NCI-H82 (cell line): ENCODE data around the gene C9orf50.
A peak's percentile ranks its signal among the peaks of the same experiment; 100 is the strongest.
"Not testable (repeated sequence)": the region's sequence is repeated elsewhere in the genome, so short reads cannot be mapped to it uniquely, and the experiment has no call there.

ENCODE experiments used
- DNase-seq: peaks from one replicate; lab custom pipeline; 2025; lab: John Stamatoyannopoulos, UW

The C9orf50 gene, protein sequence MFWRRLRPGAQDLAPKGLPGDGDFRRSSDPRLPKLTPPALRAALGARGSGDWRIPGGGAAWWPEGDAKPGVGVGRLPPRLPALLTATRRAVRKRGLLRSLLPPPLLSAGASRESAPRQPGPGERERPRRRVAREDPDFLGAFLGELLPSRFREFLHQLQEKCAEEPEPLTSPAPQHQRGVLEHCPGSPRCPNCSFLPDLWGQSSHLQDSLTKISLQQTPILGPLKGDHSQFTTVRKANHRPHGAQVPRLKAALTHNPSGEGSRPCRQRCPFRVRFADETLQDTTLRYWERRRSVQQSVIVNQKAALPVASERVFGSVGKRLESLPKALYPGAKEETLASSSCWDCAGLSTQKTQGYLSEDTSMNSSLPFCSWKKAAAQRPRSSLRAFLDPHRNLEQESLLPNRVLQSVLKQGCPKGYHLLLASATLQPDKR

DNA sequence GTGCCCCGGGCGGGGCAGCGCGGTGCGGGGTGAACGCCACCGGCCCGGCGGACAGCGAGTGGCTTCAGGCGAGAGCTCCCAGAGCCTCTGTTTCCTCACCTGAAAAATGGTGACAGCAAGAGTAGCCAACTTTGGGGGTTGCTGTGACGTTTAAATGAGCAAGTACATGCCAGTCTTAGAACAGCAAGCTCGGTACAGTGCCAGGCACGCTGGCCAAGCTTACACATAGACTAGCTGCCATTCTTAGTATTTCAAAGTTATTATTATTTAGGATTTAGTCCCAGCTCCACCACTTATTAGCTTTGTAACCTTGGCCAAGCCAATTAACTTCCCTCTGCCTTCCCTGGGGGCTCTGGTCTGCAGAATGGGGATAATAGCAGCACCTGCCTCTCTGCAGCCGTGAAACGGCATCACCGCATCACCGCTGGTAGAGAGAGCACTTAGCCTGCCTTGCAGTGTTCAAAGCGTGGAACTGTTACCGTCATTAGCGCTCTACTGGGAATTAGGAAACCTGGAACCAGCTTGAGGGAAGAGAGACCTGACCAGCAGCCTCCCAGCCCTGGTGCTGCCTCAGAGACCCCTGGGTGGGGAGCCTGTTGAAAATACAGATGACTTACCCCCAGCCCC is at the start of gene C9orf50:
Gene C9orf50, minus strand, starts transcription at position 433 of the 627 bp plus-strand sequence. CDS start 527 bp downstream, outside the sequence.
- DNase-seq, result peak; percentile 74

DNA sequence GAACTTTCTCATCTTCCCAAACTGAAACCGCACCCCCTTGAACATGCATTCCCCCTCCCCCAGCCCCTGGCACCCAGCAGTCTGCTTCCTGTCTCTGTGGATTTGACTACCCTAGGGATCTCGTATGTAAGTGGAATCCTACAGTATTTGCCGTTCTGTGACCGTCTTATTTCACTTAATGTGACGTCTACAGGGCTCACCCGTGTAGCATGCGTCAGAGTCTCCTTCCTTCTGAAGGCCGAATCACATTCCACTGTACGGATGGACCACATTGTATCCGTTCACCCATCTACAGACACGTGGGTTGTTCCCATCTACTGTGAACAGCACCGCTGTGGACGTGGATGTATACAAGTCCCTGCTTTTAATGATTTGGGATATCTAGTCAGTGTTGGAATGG is 49.0 kb upstream of the C9orf50 start:
- no peak for DNase-seq

DNA sequence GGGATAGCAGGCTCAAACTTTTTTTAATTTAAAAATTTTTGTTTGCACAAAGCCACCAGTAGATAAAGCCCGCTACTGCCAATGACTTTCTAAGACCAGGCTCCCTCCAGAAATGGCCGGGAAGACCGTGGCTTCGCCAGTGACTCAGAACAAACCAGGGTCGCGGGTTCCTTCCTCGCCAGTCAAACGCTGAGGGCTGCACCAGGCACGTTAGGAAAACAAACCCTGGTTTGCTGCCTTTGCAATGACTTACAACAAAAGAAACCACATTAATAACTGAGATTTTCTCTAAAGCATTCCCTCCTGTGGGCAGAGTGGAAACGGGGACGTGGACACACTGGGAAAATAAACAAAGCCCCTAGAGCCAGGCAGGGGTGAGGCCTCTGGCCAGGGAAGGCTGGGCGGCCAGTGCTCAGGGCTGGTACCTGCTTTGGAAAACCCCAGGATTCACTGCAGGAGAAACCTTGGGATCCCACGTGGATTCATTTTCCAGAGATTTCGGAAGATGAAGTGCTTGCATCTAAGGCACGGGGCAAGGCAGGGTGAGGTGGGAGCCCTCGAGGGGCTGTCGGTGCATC is 48.3 kb upstream of the C9orf50 start:
- DNase-seq, result no peak

DNA sequence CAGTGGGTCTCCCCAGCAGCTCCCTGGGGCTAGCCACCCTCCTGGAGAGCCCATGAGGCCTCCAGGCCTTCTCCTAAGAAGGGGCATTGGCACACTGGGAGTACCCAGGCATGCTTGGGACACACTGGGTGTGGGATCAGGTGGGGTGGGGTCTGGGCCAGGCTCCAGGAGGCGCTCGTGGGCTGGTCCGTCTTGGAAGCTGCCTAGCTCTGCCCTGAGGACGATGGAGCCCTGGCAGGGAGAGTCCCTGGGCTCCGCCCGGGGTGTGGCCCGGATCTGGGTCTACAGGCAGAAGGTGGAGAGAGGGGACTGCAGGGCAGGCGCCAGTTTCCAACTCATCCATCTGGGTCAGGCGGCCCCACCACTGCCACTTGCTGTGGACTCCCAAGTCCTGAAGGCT is 46.9 kb upstream of the C9orf50 start:
- DNase-seq, result no peak

DNA sequence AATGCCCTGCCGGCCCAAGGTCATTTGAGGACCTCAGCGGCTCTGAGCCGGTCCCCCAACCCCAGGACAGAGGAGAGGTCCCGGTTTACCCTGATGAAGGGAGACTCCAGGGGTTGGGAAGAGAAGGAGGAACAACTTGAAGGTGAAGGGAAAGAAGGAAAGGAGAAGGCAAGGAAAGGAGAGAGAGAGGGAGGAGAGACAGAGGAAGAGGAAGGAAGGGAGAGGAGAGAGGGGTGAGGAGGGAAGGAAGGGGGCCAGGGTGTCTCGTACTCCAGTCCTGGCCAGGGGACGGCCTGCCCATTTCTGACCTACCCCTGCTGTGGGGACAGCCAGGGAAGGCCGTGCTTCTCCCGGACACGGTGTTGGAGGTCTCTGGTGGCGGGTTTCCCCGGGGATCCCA is 46.5 kb upstream of the C9orf50 start:
- no peak for DNase-seq

DNA sequence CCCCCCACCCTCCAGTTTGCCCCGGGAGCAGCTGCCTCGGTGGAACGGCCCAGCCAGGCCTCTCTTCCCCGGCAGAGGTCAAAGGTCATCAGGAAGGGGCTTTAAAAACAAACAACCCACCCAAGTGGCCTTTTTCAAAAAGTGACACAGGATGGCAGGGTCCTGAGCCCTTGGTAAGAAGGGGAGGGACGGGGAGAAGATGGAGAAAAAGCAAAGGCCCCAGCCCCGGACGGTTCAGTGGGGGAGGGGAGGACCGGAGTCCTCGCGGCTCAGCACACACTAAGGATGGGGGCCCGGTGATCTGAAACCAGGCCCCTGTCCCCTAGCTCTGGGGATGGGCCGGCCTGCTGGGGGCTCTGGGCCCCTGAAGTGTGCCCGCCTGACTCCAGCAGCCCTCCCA is 45.7 kb upstream of the C9orf50 start:
- DNase-seq, result no peak

DNA sequence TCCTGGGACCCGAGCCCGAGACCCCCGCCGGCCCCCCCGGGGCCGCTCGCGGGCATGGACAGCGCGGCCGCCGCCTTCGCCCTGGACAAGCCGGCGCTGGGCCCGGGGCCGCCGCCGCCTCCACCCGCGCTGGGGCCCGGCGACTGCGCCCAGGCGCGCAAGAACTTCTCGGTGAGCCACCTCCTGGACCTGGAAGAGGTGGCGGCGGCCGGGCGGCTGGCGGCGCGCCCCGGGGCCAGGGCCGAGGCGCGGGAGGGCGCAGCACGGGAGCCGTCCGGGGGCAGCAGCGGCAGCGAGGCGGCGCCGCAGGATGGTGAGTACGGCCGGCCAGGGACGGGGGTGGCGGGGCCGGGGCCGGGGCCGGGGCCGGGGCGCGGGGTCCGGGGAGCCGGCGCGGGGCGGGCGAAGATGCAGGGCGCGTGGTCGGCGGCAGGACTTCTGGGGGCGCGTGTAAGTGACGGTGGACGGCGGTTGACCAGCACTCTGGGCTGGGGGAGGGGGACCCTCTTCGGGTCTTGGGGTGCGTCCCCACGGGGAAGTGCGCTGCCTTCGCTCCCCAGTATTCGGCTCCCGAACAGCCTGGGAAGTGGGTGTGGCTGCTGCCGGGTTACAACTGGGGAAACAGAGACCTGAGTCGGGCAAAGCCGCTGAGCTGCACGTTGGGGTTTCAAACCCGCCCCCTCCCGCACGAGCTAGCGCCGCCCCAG is 45.1 kb upstream of the C9orf50 start:
- DNase-seq, result no peak

DNA sequence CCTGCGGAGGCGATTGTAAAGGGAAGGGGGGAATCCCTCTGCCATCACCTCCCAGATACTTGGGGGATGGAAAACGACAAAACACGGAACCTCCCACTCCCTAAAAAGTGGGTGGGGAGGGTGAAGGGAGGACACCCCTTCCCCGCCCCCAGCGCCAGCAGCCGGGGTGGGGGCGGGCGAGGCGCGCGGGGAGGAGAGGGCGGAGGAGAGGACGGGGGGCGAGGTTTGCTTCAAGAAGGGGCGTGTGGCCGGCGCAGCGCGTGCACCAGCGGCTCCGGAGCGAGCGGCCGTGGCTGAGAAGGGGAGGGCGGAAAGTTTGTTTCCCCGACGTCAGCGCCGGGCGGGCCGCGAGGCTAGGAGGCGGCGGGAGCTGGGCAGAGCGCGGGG is 44.5 kb upstream of the C9orf50 start, which contains the start of gene PRRX2:
Gene PRRX2, plus strand, starts transcription at position 259 of the 387 bp plus-strand sequence. CDS start 221 bp downstream, outside the sequence.
- peak; percentile 36 for DNase-seq

DNA sequence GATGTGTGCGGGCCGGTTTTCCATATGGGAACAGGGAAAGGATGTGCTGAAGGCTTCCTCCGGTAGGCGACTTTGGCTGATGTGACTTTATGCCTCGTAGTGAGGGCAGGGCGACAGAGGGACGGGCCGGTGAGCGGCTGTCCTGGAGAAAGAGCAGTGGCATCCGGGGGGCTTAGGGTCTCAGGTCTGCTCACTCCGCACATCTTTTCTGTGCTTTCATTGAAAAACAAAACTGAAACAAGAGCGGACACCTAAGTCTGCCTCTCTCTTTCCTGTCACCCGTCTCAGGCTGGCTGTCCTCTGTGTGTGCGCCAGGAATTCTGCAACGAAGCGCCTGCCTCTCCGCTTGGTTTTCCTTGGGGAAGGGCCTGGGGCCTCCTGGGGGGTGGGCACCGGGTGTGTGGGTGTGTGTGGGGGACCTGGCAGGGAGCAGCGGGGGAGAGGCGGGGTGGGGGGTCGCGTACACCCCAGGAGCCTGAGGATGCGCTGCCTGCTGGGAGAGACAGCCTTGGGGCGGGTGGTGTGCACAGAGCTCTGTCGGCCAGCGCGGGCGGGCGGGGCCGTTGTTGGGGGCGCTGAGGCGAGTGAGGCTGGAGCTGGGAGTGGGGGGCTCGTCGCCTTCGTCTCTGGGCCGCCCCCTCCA is 44.0 kb upstream of the C9orf50 start:
- no peak for DNase-seq

DNA sequence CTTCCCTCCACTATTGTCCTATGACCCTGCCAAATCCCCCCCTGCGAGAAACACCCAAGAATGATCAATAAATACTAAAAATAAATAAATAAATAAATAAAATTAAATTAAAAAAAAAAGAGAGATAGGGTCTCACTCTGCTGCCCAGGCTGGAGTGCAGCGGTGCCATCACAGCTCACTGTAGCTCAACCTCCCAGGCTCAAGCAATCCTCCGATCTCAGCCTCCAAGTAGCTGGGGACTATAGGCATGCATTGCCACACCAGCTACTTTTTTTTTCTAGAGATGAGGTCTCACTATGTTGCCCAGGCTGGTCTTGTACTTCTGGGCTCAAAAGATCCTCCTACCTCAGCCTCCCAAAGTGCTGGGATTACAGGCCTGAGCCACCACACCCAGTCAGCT is 41.3 kb upstream of the C9orf50 start:
- not testable (repeated sequence) for DNase-seq

DNA sequence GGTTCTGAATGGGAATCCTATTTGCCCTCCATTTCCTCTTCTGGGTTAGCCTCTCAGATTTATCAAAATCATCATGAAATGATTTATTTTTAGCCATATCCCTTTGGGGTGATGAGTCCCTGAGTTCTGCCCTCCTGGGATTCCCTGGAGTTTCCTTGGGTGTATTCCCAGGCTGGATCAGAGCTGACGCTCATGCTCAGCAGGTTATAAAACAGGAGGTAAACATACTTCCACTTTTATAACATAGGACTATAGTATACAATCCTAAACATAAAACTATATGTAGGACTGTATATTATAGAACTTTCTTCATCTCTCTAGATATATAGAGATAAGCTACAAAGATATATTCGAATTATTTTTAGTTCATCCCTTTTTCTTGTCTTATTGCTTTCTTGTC is 40.1 kb upstream of the C9orf50 start:
- DNase-seq, result no peak

DNA sequence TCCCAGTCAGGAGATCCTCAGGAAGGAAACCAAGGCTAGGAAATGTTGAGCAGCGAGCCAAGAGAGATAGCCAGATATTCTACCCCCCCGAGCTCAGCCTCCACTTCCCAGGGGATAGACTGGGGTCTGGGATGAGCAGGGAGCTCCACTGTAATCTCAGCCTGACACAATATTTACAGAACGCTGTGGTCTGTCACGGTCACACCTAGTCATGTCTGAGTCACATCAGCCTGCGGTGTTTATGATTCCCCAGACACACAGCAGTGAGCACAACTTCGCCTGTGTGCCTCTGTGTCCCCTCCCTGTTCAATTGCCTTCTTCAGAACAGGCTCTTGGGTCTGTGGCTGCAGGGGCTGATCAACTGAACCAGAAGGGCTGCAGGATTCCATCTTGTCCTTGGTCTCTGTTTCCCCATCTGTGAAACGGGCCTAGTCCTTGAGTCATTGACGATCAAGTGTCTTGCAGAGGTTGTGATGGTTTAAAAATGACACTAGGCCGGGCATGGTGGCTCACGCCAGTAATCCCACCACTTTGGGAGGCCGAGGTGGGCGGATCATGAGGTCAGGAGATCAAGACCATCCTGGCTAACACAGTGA is 36.0 kb upstream of the C9orf50 start:
- DNase-seq, result no peak

DNA sequence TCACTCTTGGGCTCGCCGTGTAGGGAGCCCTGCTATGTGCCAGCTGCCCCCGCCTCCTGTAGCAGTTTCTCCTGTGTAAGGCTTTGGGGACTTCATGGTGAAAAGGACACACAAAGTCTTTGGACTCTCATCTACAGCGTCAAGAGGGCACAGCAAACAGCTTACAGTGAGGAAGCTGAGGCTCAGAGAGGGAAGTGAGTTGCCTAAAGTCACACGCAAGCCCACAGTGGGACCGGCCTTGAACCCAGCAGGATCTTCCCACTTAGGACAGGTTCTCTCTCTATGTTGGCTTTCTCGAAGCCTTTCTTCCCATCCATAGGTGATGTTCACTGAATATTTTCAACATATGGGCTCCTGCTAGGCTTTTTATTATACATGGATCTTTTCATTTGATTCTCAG is 34.8 kb upstream of the C9orf50 start:
- no peak for DNase-seq

DNA sequence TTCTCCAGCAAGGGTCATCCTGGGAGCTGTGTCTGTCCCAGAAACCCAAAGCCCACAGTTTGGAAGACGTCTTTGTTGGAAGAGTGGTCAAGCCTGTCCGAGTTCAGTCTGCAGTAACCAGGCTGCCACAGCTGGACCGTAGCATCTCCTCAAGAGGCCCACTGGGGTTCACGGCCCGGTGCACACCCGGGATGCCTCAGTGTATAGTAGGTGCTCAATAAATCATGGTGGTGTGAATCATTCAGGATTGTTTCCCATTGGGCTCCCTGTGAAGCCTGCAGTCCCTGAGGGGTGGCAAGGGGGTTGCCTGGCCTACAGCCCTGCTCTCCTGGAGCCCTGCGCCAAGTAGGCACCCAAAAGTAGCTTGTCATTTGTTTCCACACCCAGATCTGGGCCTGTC is 34.3 kb upstream of the C9orf50 start:
- no peak for DNase-seq

DNA sequence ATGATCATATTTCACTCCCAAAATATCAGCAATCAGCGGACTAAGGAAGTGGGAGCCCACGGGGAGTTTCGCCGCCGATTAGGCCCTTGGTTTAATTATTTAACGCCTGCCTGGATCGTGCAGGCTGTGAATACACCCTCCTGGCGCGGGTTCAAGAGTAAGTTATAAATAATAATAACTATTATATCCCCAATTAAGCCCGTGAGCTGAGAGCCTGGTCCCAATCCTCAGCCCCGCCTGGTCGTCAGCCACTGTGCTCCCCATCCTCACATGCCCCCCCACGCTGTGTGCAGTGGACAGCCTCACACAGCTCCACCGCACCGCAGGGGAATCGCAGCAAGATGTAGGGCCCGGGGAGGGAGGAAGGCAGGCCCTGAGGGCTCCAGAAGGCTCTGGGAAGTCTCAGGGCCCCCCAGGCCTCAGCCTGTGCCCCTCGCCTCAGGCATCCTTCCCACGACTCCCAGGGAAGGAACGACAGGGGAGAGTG is 33.7 kb upstream of the C9orf50 start:
- no peak for DNase-seq

DNA sequence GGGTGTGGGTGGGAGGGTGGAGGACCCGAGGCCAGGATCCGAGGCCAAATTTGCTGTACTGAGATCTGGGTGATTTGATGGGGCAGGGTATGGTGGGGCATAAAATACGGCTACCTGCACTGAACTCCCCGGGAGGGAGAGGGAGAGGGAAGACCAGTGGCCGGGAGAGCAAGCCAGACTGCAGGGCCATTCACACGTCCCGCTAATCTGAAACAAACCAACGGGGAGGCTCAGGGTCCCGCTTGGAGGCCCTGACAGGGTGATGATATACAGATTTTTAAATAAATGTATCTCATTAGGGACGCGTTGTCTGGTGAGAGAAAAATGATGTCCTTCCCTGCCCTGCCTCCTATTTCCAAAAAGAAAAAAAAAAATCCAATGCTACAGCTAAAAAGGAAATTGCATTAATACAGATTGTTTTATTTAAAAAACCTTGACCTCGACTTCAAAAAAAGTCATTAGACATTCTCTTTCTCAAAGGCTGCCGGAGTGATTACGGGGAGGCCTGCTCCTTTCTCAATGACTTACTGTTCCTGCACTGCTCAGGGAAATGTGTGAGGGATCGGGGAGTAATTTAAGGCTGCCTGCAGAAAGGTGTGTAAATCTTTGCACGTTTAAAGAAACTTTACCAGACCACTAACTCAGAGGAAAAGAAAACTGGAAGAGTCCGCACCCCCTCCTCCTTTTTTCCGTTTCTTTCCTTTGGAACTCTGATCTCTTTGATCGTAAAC is 33.1 kb upstream of the C9orf50 start:
- DNase-seq, result no peak

DNA sequence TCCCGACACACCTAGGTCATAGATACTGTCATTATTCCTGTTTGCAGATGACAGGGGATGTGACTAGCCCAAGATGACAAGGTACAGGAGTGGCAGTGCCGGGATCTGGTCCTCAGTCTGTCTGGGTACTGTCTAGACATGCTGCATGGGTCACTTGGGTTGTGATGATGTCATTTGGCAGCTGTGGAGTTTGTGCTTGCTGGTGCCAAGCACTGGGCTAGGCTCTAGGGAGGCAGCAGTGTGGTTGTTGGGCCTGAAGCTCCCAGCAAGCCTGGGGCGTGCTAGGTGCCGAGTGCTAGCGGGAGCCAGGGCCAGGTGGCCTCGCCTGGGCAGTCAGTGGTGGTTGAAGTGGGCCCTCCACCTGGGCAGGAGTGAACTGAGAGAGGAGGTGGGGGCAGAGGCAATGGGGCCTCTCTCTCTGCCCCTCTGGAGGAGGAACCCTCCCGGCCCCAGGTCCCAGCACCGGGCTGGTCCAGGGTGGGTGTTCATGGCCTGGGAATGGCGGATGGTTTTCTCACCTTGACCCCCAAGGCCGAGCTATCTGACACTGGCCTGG is 29.9 kb upstream of the C9orf50 start:
- no peak for DNase-seq

DNA sequence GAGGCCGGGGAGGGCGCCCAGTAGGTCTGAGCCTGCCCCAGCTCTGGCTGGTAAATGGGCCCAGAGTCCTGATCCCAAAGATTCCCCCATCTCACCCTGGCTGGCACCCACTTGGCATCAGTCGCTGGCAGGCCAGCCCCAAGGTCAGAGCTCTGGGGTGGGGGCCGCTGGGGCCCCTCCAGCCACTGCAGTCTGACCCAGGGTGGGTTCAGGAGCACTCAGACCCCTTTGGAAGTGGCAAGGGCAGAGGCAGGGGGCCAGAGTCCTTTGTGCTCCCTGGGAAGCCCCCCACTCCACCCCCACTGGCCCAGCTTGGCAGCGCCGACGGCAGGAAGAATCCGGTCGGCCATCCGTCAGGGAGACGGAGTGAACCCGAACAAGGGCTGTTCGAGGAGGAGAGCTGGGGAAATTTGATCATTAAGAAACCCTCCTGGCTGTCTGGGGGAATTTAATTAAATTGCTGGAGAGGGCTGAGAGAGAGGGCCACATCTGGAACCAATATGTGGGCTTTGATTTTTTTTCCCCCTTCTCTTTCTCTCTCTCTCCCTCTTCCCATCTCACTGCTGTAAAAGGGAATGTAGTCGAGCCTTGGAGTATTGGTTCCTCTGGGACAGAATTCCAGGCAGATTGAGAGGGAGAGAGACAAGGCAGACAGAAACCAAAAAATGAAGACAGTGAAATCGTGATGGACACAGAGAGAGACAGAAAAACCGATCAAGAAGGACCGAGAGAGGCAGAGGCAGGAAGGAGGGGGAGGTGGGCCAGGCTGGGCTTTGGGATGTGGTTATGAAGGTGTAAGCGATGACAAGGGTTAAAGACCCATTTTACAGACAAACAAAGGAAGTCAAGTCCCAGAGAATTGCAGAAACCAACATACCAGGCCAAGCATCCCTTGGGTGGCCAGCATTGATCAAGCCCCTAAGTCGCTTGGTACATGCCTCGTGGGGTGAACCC is 29.1 kb upstream of the C9orf50 start:
- no peak for DNase-seq

DNA sequence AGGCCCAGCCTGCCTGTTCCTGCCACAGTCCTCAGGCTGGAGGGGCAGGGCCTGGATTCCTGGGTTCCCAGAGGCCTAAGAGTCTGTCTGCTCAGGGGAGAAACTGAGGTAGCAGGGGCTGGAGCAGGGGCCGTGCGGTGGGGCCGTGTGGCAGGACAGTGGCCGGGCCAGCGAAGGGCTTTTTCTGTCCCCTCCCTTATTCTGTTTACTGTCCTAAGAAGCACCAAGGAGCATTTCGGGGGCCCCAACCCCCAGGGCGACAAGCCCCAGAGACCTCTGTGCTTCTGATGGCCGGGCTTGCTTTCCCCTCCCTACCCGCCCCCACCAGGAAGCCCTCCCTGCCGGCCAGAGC is 27.8 kb upstream of the C9orf50 start:
- no peak for DNase-seq
